Stimulated activated CD8-positive, alpha-beta memory T cell treated with anti-CD3 and anti-CD28 coated beads, Interleukin-7, amount 100 ng/mL, for 1 hour (primary cell): ENCODE measurements around the gene L3MBTL4.

Experiments
- DNase-seq, 2 donors: peaks; one replicate each; pipeline ENCODE4 v3.0.0-alpha.2; 2020; ENCODE audit warnings: low read depth in 2 of 2

Gene L3MBTL4

GRCh38 chr18:6044319-6044718, 370.4 kb downstream of the L3MBTL4 start:
- DNase-seq: no peak

GRCh38 chr18:6039055-6039454, 375.7 kb downstream of the L3MBTL4 start:
- no peak for DNase-seq

GRCh38 chr18:6031442-6031841, 383.3 kb downstream of the L3MBTL4 start:
- no peak for DNase-seq

GRCh38 chr18:6031002-6031401, 383.7 kb downstream of the L3MBTL4 start:
- DNase-seq: no peak

GRCh38 chr18:6024745-6025248, 389.9 kb downstream of the L3MBTL4 start:
- no peak for DNase-seq

- no peak for DNase-seq
Measured at GRCh38 chr18:6023551-6023950, 391.2 kb downstream of the L3MBTL4 start.

- no peak for DNase-seq
Measured at GRCh38 chr18:6022845-6023244, 391.9 kb downstream of the L3MBTL4 start.

GRCh38 chr18:6022074-6022444, 392.7 kb downstream of the L3MBTL4 start:
- no peak for DNase-seq

GRCh38 chr18:6021306-6022073, 393.2 kb downstream of the L3MBTL4 start:
- DNase-seq: no peak

GRCh38 chr18:6018671-6019070, 396.0 kb downstream of the L3MBTL4 start:
- no peak for DNase-seq

- no peak for DNase-seq
Measured at GRCh38 chr18:6017171-6017570, 397.5 kb downstream of the L3MBTL4 start.

GRCh38 chr18:6015364-6015763, 399.3 kb downstream of the L3MBTL4 start:
- DNase-seq: no peak

GRCh38 chr18:6013171-6013810, 401.4 kb downstream of the L3MBTL4 start:
- DNase-seq: no peak

GRCh38 chr18:6010921-6011320, 403.8 kb downstream of the L3MBTL4 start:
- no peak for DNase-seq

GRCh38 chr18:6010284-6010683, 404.4 kb downstream of the L3MBTL4 start:
- no peak for DNase-seq

GRCh38 chr18:6009756-6010155, 405.0 kb downstream of the L3MBTL4 start:
- no peak for DNase-seq

GRCh38 chr18:6004683-6005082, 410.0 kb downstream of the L3MBTL4 start:
- DNase-seq: no peak

GRCh38 chr18:6004119-6004518, 410.6 kb downstream of the L3MBTL4 start:
- no peak for DNase-seq

- no peak for DNase-seq
Measured at GRCh38 chr18:6001867-6002266, 412.8 kb downstream of the L3MBTL4 start.

GRCh38 chr18:5998907-5999306, 415.8 kb downstream of the L3MBTL4 start:
- DNase-seq: no peak

GRCh38 chr18:5998166-5998881, 416.4 kb downstream of the L3MBTL4 start:
- no peak for DNase-seq

- DNase-seq: no peak
Measured at GRCh38 chr18:5997361-5997760, 417.4 kb downstream of the L3MBTL4 start.

- no peak for DNase-seq
Measured at GRCh38 chr18:5995626-5996025, 419.1 kb downstream of the L3MBTL4 start.
